ENCODE data around the gene ARHGEF11. TPM values are rescaled to one million over a fixed set of nuclear protein-coding genes. Genes with fewer than 3 reads are reported as not detected.

ARHGEF11 gene
- total RNA-seq, 1 experiment from 2014 or later = 25.3 TPM

DNA sequence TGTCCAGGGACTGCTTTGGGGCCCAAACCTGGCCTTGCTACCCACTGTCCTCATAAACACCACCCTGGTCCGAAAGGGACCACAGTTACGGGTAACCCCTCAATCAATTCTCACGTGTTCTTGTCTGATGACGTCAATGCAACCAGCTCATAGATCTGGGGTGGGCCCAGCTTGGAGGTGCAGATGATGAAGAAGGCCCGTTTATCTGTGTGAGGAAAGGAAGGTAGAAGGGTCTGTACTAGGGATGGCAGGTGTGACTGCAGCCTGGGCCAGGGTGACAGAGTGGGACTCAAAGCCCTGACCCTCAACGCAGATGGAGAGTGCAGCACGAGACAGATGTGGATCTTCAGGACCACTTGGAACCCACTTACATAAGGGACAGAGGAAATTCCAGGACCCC is 103.0 kb downstream of the ARHGEF11 start:
- intact Hi-C loops (cut with micrococcal nuclease; ENCODE audit: unreplicated experiment) = no loop called here
- H3K36me3 ChIP-seq (ENCODE audit: insufficient read depth, low read length, poor library complexity, severe bottlenecking) = peaks cover 13% of the 10 kb centered on the region
- H3K4me3 ChIP-seq (ENCODE audit: low read depth, low read length, poor library complexity, severe bottlenecking) = no peak overlapping the region
- no TSS peak for BruUV-seq (replicated peaks)
- ChIA-PET CTCF (no interaction called here), POLR2A (ENCODE audit: low non-redundant PET) (no interaction called here)
- H3K9me3 ChIP-seq (ENCODE audit: low read depth, low read length, poor library complexity, severe bottlenecking) = no peaks in the 10 kb centered on the region
- no peak for TF ChIP-seq EZH2 (IDR thresholded peaks at IDR 0.05; ENCODE audit: borderline replicate concordance, low read depth, low read length, poor library complexity, severe bottlenecking)
- TF ChIP-seq, protein P1, sequence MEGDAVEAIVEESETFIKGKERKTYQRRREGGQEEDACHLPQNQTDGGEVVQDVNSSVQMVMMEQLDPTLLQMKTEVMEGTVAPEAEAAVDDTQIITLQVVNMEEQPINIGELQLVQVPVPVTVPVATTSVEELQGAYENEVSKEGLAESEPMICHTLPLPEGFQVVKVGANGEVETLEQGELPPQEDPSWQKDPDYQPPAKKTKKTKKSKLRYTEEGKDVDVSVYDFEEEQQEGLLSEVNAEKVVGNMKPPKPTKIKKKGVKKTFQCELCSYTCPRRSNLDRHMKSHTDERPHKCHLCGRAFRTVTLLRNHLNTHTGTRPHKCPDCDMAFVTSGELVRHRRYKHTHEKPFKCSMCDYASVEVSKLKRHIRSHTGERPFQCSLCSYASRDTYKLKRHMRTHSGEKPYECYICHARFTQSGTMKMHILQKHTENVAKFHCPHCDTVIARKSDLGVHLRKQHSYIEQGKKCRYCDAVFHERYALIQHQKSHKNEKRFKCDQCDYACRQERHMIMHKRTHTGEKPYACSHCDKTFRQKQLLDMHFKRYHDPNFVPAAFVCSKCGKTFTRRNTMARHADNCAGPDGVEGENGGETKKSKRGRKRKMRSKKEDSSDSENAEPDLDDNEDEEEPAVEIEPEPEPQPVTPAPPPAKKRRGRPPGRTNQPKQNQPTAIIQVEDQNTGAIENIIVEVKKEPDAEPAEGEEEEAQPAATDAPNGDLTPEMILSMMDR (conservative IDR thresholded peaks at IDR 0.05; ENCODE audit: low read depth, low read length) = no peak
- H3K27me3 ChIP-seq (replicated peaks; ENCODE audit: insufficient read depth, low read depth, low read length, poor library complexity) = no peaks in the 10 kb centered on the region
- no peak overlapping the region for H3K27ac ChIP-seq (ENCODE audit: low read depth, low read length, poor library complexity, severe bottlenecking)
- no peaks in the 10 kb centered on the region for H3K4me1 ChIP-seq (ENCODE audit: insufficient read depth, low read length, poor library complexity, severe bottlenecking)
- no peak for DNase-seq (ENCODE audit: low spot score)

DNA sequence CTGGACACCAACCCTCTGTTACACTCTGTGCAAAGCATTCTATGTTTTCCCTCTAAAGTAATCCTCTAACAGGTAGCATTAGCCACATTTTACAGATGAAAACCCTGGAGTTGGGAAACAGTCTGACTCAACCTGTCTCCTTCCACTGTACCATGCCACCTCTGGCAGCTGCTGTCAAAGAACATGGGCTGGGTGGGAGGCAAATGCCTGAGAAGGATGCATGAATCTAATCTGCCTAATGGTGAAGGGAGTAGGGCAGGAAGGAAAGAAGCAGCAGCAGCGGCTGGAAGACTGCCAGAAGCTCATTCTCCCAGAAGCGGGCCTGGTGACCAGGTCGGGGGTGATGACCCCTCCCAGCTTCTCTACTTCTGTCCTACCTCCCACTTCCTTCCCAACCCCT is 103.4 kb downstream of the ARHGEF11 start:
- intact Hi-C loops (cut with micrococcal nuclease; ENCODE audit: unreplicated experiment) = no loop called here

DNA sequence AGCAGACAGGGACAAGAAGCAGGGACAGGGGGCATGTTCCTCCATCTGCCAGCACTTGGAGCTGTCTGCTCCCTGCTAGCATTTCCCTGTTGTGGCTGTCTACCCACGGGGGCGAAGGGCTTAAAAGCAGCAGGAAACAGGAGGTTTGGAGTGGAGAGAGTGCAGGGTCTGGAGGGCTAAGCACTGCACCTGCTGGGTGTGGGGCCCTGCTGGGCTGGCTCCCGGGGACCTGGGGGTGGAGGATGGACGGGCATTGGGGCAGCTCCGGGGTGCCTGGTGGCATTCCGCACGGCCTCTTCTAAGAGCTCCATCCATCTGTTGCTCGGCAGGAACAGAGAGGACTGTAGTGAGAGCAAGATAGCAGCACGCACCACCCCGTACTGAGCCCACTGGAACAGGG is 103.9 kb downstream of the ARHGEF11 start:
- no peaks in the 10 kb centered on the region for H3K27me3 ChIP-seq (replicated peaks; ENCODE audit: insufficient read depth, low read depth, low read length, poor library complexity)
- H3K4me1 ChIP-seq (ENCODE audit: insufficient read depth, low read length, poor library complexity, severe bottlenecking) = no peaks in the 10 kb centered on the region
- no peak for DNase-seq (ENCODE audit: low spot score)
- H3K27ac ChIP-seq (ENCODE audit: low read depth, low read length, poor library complexity, severe bottlenecking) = no peak overlapping the region
- H3K9me3 ChIP-seq (ENCODE audit: low read depth, low read length, poor library complexity, severe bottlenecking) = no peaks in the 10 kb centered on the region
- ChIA-PET POLR2A (ENCODE audit: low non-redundant PET) (interaction anchor here (0.6 kb wide), 1 partner anchor 13 kb away, joined by 17 read pairs; no protein-coding TSS in a partner anchor), CTCF (no interaction called here)
- no TSS peak for BruUV-seq (replicated peaks)
- peaks cover 13% of the 10 kb centered on the region for H3K36me3 ChIP-seq (ENCODE audit: insufficient read depth, low read length, poor library complexity, severe bottlenecking)
- no peak for TF ChIP-seq EZH2 (IDR thresholded peaks at IDR 0.05; ENCODE audit: borderline replicate concordance, low read depth, low read length, poor library complexity, severe bottlenecking)
- TF ChIP-seq, protein P1 (conservative IDR thresholded peaks at IDR 0.05; ENCODE audit: low read depth, low read length) = no peak
- H3K4me3 ChIP-seq (ENCODE audit: low read depth, low read length, poor library complexity, severe bottlenecking) = no peak overlapping the region
- intact Hi-C loops (cut with micrococcal nuclease; ENCODE audit: unreplicated experiment) = no loop called here

More for the DNA sequence above, 103.4 kb downstream of the ARHGEF11 start:
- H3K27ac ChIP-seq (ENCODE audit: low read depth, low read length, poor library complexity, severe bottlenecking) = no peak overlapping the region
- DNase-seq (ENCODE audit: low spot score) = no peak
- H3K36me3 ChIP-seq (ENCODE audit: insufficient read depth, low read length, poor library complexity, severe bottlenecking) = peaks cover 13% of the 10 kb centered on the region
- no peak overlapping the region for H3K4me3 ChIP-seq (ENCODE audit: low read depth, low read length, poor library complexity, severe bottlenecking)
- POLR2A ChIA-PET (ENCODE audit: low non-redundant PET) = interaction anchor here (0.6 kb wide), 1 partner anchor 14 kb away, joined by 17 read pairs; no protein-coding TSS in a partner anchor
- H3K4me1 ChIP-seq (ENCODE audit: insufficient read depth, low read length, poor library complexity, severe bottlenecking) = no peaks in the 10 kb centered on the region
- TF ChIP-seq, protein P1 (conservative IDR thresholded peaks at IDR 0.05; ENCODE audit: low read depth, low read length) = no peak
- no peak for TF ChIP-seq EZH2 (IDR thresholded peaks at IDR 0.05; ENCODE audit: borderline replicate concordance, low read depth, low read length, poor library complexity, severe bottlenecking)
- CTCF ChIA-PET = no interaction called here
- no peaks in the 10 kb centered on the region for H3K27me3 ChIP-seq (replicated peaks; ENCODE audit: insufficient read depth, low read depth, low read length, poor library complexity)
- BruUV-seq (replicated peaks) = no TSS peak
- no peaks in the 10 kb centered on the region for H3K9me3 ChIP-seq (ENCODE audit: low read depth, low read length, poor library complexity, severe bottlenecking)
